Measurements from ENCODE around the gene SLC6A19.
"Not testable (repeated sequence)": the region's sequence is repeated elsewhere in the genome, so short reads cannot be mapped to it uniquely, and the experiment has no call there.

The SLC6A19 gene

GRCh38 chr5:1223278-1223670, 21.9 kb downstream of the SLC6A19 start:
- DNase-seq (ENCODE audit: low read depth): no peak

GRCh38 chr5:1224631-1225030, 23.2 kb downstream of the SLC6A19 start:
- no peak for DNase-seq (ENCODE audit: low read depth)

GRCh38 chr5:1225081-1225480, 23.7 kb downstream of the SLC6A19 start, which contains the start of gene SLC6A18:
Gene SLC6A18, plus strand, starts transcription at chr5:1225381. Its CDS starts 97 bp downstream, at chr5:1225478.
- no peak for DNase-seq (ENCODE audit: low read depth)

GRCh38 chr5:1226231-1226630, 24.8 kb downstream of the SLC6A19 start:
- no peak for DNase-seq (ENCODE audit: low read depth)

GRCh38 chr5:1226839-1227581, 25.6 kb downstream of the SLC6A19 start:
- DNase-seq (ENCODE audit: low read depth): no peak

- DNase-seq (ENCODE audit: low read depth): no peak
Measured at GRCh38 chr5:1227667-1228066, 26.3 kb downstream of the SLC6A19 start.

GRCh38 chr5:1228120-1228519, 26.7 kb downstream of the SLC6A19 start:
- DNase-seq (ENCODE audit: low read depth): no peak

- not testable (repeated sequence) for DNase-seq (ENCODE audit: low read depth)
Measured at GRCh38 chr5:1229023-1229422, 27.6 kb downstream of the SLC6A19 start.

GRCh38 chr5:1229822-1230221, 28.4 kb downstream of the SLC6A19 start:
- no peak for DNase-seq (ENCODE audit: low read depth)

GRCh38 chr5:1230551-1230950, 29.2 kb downstream of the SLC6A19 start:
- DNase-seq (ENCODE audit: low read depth): no peak

GRCh38 chr5:1231354-1231905, 30.0 kb downstream of the SLC6A19 start:
- no peak for DNase-seq (ENCODE audit: low read depth)

- no peak for DNase-seq (ENCODE audit: low read depth)
Measured at GRCh38 chr5:1232780-1233179, 31.4 kb downstream of the SLC6A19 start.

- no peak for DNase-seq (ENCODE audit: low read depth)
Measured at GRCh38 chr5:1235379-1235778, 34.0 kb downstream of the SLC6A19 start.

- DNase-seq (ENCODE audit: low read depth): no peak
Measured at GRCh38 chr5:1235838-1236237, 34.4 kb downstream of the SLC6A19 start.

GRCh38 chr5:1239505-1240251, 38.3 kb downstream of the SLC6A19 start:
- DNase-seq (ENCODE audit: low read depth): no peak

GRCh38 chr5:1240496-1241260, 39.3 kb downstream of the SLC6A19 start:
- no peak for DNase-seq (ENCODE audit: low read depth)

GRCh38 chr5:1241509-1242080, 40.2 kb downstream of the SLC6A19 start:
- no peak for DNase-seq (ENCODE audit: low read depth)

- DNase-seq (ENCODE audit: low read depth): no peak
Measured at GRCh38 chr5:1242733-1243486, 41.5 kb downstream of the SLC6A19 start.

GRCh38 chr5:1243487-1244130, 42.2 kb downstream of the SLC6A19 start:
- no peak for DNase-seq (ENCODE audit: low read depth)

GRCh38 chr5:1244255-1244654, 42.9 kb downstream of the SLC6A19 start:
- no peak for DNase-seq (ENCODE audit: low read depth)

GRCh38 chr5:1244976-1245375, 43.6 kb downstream of the SLC6A19 start:
- DNase-seq (ENCODE audit: low read depth): no peak

All from activated T-helper 1 cell treated with Interleukin-2 at 50 U/mL for 16 hours (primary cell).